Left cardiac atrium (tissue), 4 donors: ENCODE results near the gene TCF15. TPM values are rescaled to one million over a fixed set of nuclear protein-coding genes. Genes with fewer than 3 reads are reported as not detected.

Experiments
- ATAC-seq, 2 donors: fragments of 200-7000 bp; cut with Tn5 transposase; one replicate each; pipeline ENCODE4 v1.9.1; 2020; ENCODE audit warnings: mild to moderate bottlenecking in 2 of 2, moderate library complexity in 2 of 2
- DNase-seq: peaks from one replicate; pipeline ENCODE4 v3.0.0-alpha.2; 2020
- intact Hi-C, 2 donors: fragments of 100-400 bp; cut with DNase I; formaldehyde crosslinking; loops; one replicate each; pipeline versions ENCODE4 v1.14.1 to v1.15.1; 2022 to 2023
- long read RNA-seq: library from polyadenylated mRNA; unstranded; transcript quantifications from one replicate; pipeline ENCODE4 v2.0.0, GENCODE V29; 2021
- total RNA-seq, 2 donors: library from RNA; stranded (reverse); fragmentation: NEBNext Ultra II Directional; extraction: Animal tissue kit (Norgen Biotek cat#: 25700); gene quantifications; one replicate each; pipeline ENCODE4 v1.2.1, GENCODE V29; 2021
- donor health status: DM: no; HTN: yes; CAD: no.
- donor health status: DM: no; HTN: yes; CAD: no; lungs with severe emphysema.
- donor health status: DM: yes; HTN: yes; CAD: no.
- donor health status: Dilated cardiomyopathy.

The TCF15 gene, protein sequence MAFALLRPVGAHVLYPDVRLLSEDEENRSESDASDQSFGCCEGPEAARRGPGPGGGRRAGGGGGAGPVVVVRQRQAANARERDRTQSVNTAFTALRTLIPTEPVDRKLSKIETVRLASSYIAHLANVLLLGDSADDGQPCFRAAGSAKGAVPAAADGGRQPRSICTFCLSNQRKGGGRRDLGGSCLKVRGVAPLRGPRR
- 10 to 100 TPM in 1 of 2 donors, 1 to 10 TPM in 1; 7.3 to 10.3 TPM for total RNA-seq
- long read RNA-seq, result 0 reads

GRCh38 chr20:610130-611046 is at the start of gene TCF15:
TSS of gene TCF15 (minus strand) at chr20:610309. CDS start at chr20:610237, 72 bp downstream.
- DNase-seq (peak; percentile 69), ATAC-seq (peak; percentile 92 to 93)
- intact Hi-C loops, result no loop called here

DNA sequence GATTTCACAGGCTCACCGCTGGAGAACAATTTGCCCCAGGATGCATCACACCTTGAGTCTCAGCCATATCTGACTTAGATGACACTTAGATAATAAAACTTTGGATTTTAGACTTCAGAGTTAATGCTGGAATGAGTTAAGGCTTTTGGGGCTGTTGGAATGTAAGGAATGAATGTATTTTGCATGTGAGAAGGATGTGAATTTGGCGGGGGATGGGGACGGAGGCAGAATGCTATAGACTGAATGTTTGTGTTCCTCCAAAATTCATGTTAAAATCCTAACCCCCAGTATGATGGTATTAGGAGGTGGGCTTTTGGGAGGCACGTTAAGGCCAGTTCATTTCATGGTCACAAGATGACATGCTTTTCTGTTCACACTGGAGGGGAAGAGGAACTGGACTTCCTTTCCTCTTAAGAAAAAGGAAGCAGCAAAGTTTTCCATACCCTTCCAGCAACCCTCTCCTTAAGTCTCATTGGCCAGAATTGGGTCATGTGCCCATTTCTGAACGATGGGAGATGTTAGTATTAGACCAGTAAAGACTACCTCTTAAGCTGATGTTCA is 48.7 kb upstream of the TCF15 start:
- DNase-seq (no peak), ATAC-seq (peak in 1 of 2 donors; percentile 15)
- intact Hi-C loops, result no loop called here

DNA sequence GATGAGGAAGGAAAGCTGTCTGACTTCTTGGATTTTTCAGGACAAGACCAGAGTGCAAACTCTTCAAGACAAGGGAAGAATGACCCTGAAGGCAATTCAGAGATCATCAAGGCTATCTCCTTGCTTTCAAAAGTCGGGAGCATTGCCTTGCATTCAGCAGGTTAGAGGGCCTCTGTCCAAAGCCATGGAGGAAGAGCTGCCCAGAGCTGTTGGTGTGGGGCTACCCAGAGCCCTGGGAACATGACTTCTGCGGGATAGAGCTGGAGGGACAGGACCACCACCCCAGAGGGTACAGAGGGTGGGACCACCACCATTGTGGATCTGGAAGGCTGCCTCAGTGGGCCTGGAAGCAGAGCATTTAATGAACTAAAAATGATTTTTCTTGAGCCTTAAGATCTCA is 48.1 kb upstream of the TCF15 start:
- intact Hi-C loops, result no loop called here
- no peak for DNase-seq
- ATAC-seq, result no peak

- intact Hi-C loops, result no loop called here
- no peak for ATAC-seq
- no peak for DNase-seq
These were observed 45.9 kb upstream of the TCF15 start for GRCh38 chr20:655726-656624.

DNA sequence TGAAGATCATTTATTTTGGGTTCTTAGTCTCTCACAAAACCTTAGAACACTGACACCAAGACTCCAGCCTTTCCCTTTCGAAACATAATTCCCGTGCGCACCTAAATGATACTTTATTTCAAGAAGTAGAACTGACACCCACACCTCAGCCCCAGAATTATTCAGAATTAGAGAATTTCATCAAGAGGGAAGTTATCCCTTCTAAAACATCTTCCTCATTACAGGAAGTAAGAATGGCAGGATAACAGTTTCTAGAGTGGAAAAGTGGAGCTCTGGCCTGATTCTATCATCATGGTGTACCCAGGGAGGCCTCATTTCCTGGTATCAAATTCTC is 44.3 kb upstream of the TCF15 start:
- intact Hi-C loops, result loop anchor here in 1 of 2 donors (5.0 kb wide), 1 partner anchor 73 kb away; no protein-coding TSS in a partner anchor
- no peak for DNase-seq

DNA sequence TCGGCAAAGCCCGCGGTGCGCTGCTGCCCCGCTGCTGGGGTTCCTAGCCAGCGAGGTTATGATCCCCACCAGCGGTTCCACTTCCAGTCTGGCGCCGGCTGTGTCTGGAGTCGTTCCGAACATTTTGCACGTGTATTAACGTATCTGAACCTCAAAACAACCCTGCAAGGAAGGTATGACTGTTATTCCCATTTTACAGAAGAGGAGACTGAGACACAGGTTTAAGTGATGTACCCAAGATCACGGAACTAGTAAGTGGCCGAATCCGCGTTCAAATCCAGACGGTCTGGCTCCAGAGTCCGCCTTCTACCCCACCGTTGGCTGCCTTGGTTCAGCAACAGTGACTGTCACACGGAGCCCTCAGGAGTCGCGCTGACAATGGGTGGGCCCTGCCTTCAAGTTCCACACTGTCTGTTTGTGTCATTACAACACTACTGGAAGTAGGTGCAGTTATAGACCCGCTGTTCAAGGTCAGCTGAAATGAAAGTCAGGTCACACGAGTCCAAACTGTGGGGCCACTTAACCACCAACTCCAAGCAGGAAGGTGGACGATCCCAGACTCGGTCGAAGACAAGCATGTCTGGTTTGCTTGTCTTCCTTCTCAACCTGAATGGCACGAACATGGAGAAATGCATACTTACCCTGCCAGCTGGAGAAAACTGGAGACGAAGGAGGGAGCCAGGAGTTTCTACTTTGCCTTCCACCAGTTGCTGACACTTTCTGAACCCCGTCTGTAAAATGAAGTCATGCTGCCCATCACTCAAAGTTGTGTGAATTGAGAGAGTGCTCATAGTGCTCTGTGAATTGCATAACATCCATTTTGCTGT is 43.7 kb upstream of the TCF15 start:
- no peak for DNase-seq
- intact Hi-C loops, result loop anchor here in 1 of 2 donors (5.0 kb wide), 1 partner anchor 73 kb away; no protein-coding TSS in a partner anchor
- ATAC-seq, result no peak

More for the DNA sequence above, 44.3 kb upstream of the TCF15 start:
- ATAC-seq, result no peak

DNA sequence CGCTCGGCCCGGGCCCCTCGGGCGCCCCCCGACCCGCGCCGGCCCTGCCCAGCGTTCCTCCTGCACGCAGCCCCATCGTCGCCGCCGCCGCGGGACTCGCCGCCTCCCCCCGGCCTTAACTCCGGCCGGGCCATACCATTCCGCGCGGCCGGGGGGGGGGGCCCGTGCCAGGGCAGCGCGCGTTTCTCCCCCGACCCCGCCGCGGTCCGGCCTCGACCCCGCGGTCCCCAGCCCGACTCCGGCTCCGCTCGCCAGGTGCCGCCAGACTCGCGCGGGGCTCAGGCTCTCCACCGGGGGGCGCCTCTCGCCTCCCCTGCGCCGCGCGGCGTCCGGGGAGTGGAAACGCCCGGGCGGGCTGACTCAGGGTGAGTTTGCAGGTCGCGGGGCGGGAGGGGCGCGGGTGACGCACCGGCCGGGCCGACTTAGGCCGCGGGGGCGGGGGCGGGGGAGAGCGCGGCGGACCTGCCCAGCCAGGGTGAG is 43.0 kb upstream of the TCF15 start, which contains the start of gene SRXN1:
SRXN1 (minus strand) TSS at position 91 of the 480 bp plus-strand sequence; CDS start at position 76, 15 bp downstream.
- ATAC-seq, result peak; percentile 96 to 97
- intact Hi-C loops, result loop anchor here in 1 of 2 donors (5.0 kb wide), 1 partner anchor 74 kb away; no protein-coding TSS in a partner anchor

DNA sequence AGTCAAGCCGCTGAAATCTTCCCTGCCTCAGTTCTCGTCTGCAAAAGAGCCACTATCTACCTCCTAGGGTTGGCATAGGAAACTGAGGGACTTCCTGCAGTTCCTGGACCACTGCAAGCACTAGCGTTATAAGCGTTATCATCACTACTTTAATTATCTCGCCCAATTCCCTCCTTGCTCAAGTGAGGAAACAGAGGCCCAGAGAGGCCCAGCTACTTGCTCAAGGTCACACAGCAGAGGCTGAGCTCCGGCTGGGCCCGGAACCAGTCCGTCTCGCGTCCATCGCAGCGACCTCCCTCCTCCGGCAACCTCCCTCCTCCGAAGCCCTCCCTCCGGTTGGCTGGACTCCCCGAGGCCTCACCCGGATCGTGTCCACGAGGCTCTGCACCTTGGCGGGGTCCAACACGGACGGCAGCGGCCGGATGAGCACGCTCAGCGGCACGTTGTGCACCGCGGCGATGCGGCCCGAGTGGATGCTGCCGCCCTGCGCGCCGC is 42.6 kb upstream of the TCF15 start:
- peak in 1 of 2 donors; percentile 5 for ATAC-seq

More for the DNA sequence above, 43.0 kb upstream of the TCF15 start, which contains the start of gene SRXN1:
- DNase-seq, result peak; percentile 94

GRCh38 chr20:651713-652614 is 41.9 kb upstream of the TCF15 start:
- DNase-seq (no peak), ATAC-seq (peak; percentile 27 to 41)
- intact Hi-C loops, result loop anchor here in 1 of 2 donors (5.0 kb wide), 1 partner anchor 75 kb away; no protein-coding TSS in a partner anchor

More for the DNA sequence above, 42.6 kb upstream of the TCF15 start:
- DNase-seq, result peak; percentile 65
- intact Hi-C loops, result loop anchor here in 1 of 2 donors (5.0 kb wide), 1 partner anchor 75 kb away; no protein-coding TSS in a partner anchor

- intact Hi-C loops, result loop anchor here in 1 of 2 donors (5.0 kb wide), 1 partner anchor 76 kb away; no protein-coding TSS in a partner anchor
- ATAC-seq (no peak), DNase-seq (no peak)
These were observed 40.8 kb upstream of the TCF15 start for GRCh38 chr20:650954-651353.

GRCh38 chr20:650281-650680 is 40.2 kb upstream of the TCF15 start:
- intact Hi-C loops, result loop anchor here in 1 of 2 donors (5.0 kb wide), 1 partner anchor 77 kb away; no protein-coding TSS in a partner anchor
- DNase-seq, result no peak

DNA sequence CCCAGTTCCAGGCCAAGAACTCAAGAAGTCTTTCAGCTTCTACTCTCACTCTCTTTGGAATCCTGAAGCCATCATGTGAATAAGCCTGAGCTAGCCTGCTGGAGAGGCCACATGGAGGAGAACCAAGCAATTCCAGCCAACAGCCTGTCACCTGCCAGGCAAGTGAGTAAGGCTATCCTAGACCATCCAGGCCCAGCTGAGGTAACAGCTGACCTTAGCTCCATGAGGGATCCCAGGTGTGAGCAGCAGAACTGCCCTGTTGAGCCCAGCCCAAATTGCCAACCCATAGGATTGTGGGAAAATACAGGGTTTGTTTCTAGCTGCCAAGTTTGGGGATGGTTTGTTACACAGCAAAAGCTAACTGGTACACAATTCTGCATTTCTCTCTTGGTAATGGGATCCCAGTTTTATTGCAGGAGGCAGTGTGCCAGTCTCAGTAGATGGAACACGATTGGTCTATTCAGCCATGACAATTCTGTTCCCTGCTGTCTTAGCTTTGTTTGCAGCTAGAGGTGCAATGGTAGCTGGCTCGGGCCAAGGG is 37.4 kb upstream of the TCF15 start:
- intact Hi-C loops, result loop anchor here in 1 of 2 donors (5.0 kb wide), 1 partner anchor 85 kb away; no protein-coding TSS in a partner anchor
- no peak for ATAC-seq
- no peak for DNase-seq

More at GRCh38 chr20:650281-650680, 40.2 kb upstream of the TCF15 start:
- ATAC-seq, result no peak

DNA sequence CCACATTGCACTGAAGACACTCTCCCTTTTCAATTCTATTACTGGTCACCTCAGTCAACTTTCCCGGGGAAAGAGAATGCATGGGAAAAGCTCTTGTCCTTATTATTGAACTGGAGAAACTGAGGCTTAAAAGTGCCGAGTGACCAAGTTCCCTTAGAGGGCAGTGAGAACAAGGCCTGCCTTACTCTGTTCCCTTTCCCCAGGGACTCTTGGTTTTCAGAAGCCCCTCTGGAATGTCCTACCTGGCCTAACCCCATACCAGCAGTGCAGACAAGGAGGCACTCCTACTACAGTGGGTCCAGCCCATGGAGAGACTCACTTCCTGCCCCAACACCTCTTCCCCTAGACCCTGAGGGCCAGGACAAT is 36.7 kb upstream of the TCF15 start:
- DNase-seq (no peak), ATAC-seq (no peak)
- intact Hi-C loops, result loop anchor here in 1 of 2 donors (5.0 kb wide), 1 partner anchor 85 kb away; no protein-coding TSS in a partner anchor

DNA sequence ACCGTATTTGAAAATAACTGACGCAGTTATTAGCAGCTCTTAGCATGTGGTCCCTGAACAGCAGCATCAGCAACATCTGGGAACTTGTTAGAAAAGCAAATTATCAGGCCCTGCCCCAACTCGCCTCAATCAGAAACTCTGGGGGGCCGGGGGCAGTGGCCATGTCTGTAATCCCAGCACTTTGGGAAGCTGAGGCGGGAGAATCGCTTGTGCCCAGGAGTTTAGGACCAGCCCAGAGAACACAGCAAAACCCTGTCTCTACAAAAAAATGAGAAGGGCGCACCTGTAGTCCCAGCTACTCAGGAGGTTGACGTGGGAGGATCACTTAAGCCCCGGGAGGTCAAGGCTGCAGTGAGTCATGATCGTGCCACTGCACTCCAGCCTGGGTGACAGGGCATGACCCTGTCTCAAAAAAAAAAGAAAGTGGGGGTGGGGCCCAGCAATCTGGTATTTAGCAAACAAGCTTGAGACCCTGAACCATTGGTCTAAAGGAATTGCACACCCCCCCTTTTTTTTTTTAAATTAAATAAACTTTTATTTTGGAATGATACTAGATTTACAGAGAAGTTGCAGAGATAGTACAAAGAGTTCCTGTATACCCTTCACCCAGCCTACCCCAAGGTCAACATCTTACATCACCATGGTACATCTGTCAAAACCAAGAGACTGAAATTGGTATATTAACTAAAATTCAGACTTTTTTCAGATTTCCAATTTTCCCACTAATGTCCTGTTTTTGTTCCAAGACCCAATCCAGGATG is 36.2 kb upstream of the TCF15 start:
- ATAC-seq, result no peak
- intact Hi-C loops, result loop anchor here in 1 of 2 donors (5.0 kb wide), 1 partner anchor 84 kb away; no protein-coding TSS in a partner anchor

More for the DNA sequence above, 36.2 kb upstream of the TCF15 start:
- no peak for DNase-seq
